WTC11 (cell line): ENCODE results near the gene PLBD2. TPM values are rescaled to one million over a fixed set of nuclear protein-coding genes. Genes with fewer than 3 reads are reported as not detected.

Experiments
- ATAC-seq: fragments of 200-7000 bp; cut with Tn5 transposase; 2 replicates; pipeline ENCODE4 v1.10.0; 2021; ENCODE audit warnings: mild to moderate bottlenecking, moderate library complexity
- CTCF ChIA-PET: fragments of 300-600 bp; sonication (Branson Sonifier 250); formaldehyde crosslinking; loops from one replicate; lab custom pipeline; 2021; ENCODE audit warnings: antibody characterized with exemption; lab: Charles Lee
- POLR2A ChIA-PET: fragments of 350-600 bp; sonication (Branson Sonifier 250); formaldehyde crosslinking; loops from one replicate; lab custom pipeline; 2021; ENCODE audit warnings: antibody characterized with exemption; lab: Charles Lee
- DNase-seq: peaks from one replicate; pipeline ENCODE4 v3.0.0; 2021; ENCODE audit warnings: low spot score
- H3K27ac Mint-ChIP-seq: 2 replicates; pipeline ENCODE4 v1.8.0; 2021; ENCODE audit warnings: mixed read lengths
- H3K27me3 Mint-ChIP-seq: 2 replicates; pipeline ENCODE4 v1.8.0; 2021; ENCODE audit warnings: low read depth, mild to moderate bottlenecking, moderate library complexity, mixed read lengths
- H3K36me3 Mint-ChIP-seq: 2 replicates; pipeline ENCODE4 v1.8.0; 2021; ENCODE audit warnings: mixed read lengths
- H3K4me1 Mint-ChIP-seq: 2 replicates; pipeline ENCODE4 v1.8.0; 2022; ENCODE audit warnings: mixed read lengths
- H3K4me3 Mint-ChIP-seq: 2 replicates; pipeline ENCODE4 v1.8.0; 2021; ENCODE audit warnings: mild to moderate bottlenecking, moderate library complexity, mixed read lengths
- H3K9me3 Mint-ChIP-seq: 2 replicates; pipeline ENCODE4 v1.8.0; 2021; ENCODE audit warnings: mixed read lengths
- ATF1 ChIP-seq: sonication (generic); formaldehyde crosslinking; IDR thresholded peaks from 2 replicates; pipeline ENCODE4 v1.8.1; 2023; ENCODE audit warnings: mild to moderate bottlenecking, moderate library complexity, missing genetic modification reagents
- ELF4 ChIP-seq: sonication (generic); formaldehyde crosslinking; IDR thresholded peaks from 2 replicates; pipeline ENCODE4 v1.8.1; 2022; ENCODE audit warnings: low read depth, mild to moderate bottlenecking, moderate library complexity, missing genetic modification reagents
- MYBL2 ChIP-seq: sonication (generic); formaldehyde crosslinking; IDR thresholded peaks from 2 replicates; pipeline ENCODE4 v1.8.1; 2023; ENCODE audit warnings: mild to moderate bottlenecking, moderate library complexity, missing genetic modification reagents
- NR1H2 ChIP-seq: sonication (generic); formaldehyde crosslinking; IDR thresholded peaks from 2 replicates; pipeline ENCODE4 v1.9.0; 2021; ENCODE audit warnings: mild to moderate bottlenecking, moderate library complexity, missing genetic modification reagents
- SOX15 ChIP-seq: fragments of 250-450 bp; sonication (Bioruptor Pico); IDR thresholded peaks from 2 replicates; pipeline ENCODE4 v1.9.0; 2021; ENCODE audit warnings: mild to moderate bottlenecking
- TCF7 ChIP-seq: sonication (generic); formaldehyde crosslinking; IDR thresholded peaks from 2 replicates; pipeline ENCODE4 v1.8.0; 2022; ENCODE audit warnings: mild to moderate bottlenecking, low read depth, missing genetic modification reagents, moderate library complexity
- ZBTB21 ChIP-seq: sonication (generic); formaldehyde crosslinking; IDR thresholded peaks from 2 replicates; pipeline ENCODE4 v1.8.1; 2023; ENCODE audit warnings: mild to moderate bottlenecking, missing genetic modification reagents, borderline replicate concordance
- ZNF232 ChIP-seq: sonication (generic); formaldehyde crosslinking; IDR thresholded peaks from 2 replicates; pipeline ENCODE4 v1.8.0; 2022; ENCODE audit warnings: mild to moderate bottlenecking, missing genetic modification reagents
- total RNA-seq: library from RNA; stranded (reverse); gene quantifications from 3 replicates; pipeline ENCODE4 v1.2.3, GENCODE V29; 2021
- TF ChIP-seq, protein P1 (sequence below): sonication (generic); formaldehyde crosslinking; IDR thresholded peaks from 2 replicates; pipeline ENCODE4 v1.8.0; 2022; ENCODE audit warnings: mild to moderate bottlenecking, missing genetic modification reagents
- TF ChIP-seq, protein P2 (sequence below): sonication (generic); formaldehyde crosslinking; IDR thresholded peaks from 2 replicates; pipeline ENCODE4 v1.8.1; 2022; ENCODE audit warnings: mild to moderate bottlenecking, moderate library complexity, missing genetic modification reagents
- TF ChIP-seq, protein P3 (sequence below): sonication (generic); formaldehyde crosslinking; IDR thresholded peaks from 2 replicates; pipeline ENCODE4 v1.8.0; 2022; ENCODE audit warnings: missing genetic modification reagents
- TF ChIP-seq, protein P4 (sequence below): sonication (generic); formaldehyde crosslinking; IDR thresholded peaks from 2 replicates; pipeline ENCODE4 v1.8.1; 2023; ENCODE audit warnings: mild to moderate bottlenecking, missing genetic modification reagents
- TF ChIP-seq, protein P5 (sequence below): sonication (generic); formaldehyde crosslinking; IDR thresholded peaks from 2 replicates; pipeline ENCODE4 v1.8.1; 2023; ENCODE audit warnings: mild to moderate bottlenecking, missing genetic modification reagents, moderate library complexity
- TF ChIP-seq, protein P6 (sequence below): sonication (generic); formaldehyde crosslinking; IDR thresholded peaks from 2 replicates; pipeline ENCODE4 v1.8.1; 2022; ENCODE audit warnings: low read depth, mild to moderate bottlenecking, moderate library complexity, missing genetic modification reagents, borderline replicate concordance
- TF ChIP-seq, protein P7 (sequence below): sonication (generic); formaldehyde crosslinking; IDR thresholded peaks from 2 replicates; pipeline ENCODE4 v1.8.0; 2023; ENCODE audit warnings: missing genetic modification reagents

PLBD2 gene
- total RNA-seq, 1 experiment from 2014 or later, result 34.8 TPM

DNA sequence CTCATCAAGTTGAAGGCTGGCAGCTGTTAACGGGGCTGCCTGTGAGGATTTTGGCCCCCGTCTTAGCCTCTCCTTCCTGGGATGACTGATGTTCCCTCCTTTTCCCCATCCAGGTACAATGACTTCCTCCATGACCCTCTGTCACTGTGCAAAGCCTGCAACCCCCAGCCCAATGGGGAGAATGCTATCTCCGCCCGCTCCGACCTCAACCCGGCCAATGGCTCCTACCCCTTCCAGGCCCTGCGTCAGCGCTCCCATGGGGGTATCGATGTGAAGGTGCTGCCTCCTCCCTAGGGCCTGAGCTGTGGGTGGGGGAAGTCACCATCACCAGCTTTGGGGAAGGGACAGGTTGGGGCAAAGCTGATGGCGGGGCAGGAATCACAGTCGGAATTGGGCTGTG lies 29.2 kb downstream of the PLBD2 start:
- POLR2A ChIA-PET, result no interaction called here
- no peaks in the 10 kb centered on the region for H3K9me3 Mint-ChIP-seq
- H3K4me1 Mint-ChIP-seq, result no peaks in the 10 kb centered on the region
- H3K4me3 Mint-ChIP-seq, result no peak overlapping the region
- no peaks in the 10 kb centered on the region for H3K27me3 Mint-ChIP-seq
- no peak overlapping the region for H3K27ac Mint-ChIP-seq
- CTCF ChIA-PET, result no interaction called here
- ATAC-seq, result no peak
- peaks cover 14% of the 10 kb centered on the region for H3K36me3 Mint-ChIP-seq
- DNase-seq, result no peak
- TF ChIP-seq, protein P1, sequence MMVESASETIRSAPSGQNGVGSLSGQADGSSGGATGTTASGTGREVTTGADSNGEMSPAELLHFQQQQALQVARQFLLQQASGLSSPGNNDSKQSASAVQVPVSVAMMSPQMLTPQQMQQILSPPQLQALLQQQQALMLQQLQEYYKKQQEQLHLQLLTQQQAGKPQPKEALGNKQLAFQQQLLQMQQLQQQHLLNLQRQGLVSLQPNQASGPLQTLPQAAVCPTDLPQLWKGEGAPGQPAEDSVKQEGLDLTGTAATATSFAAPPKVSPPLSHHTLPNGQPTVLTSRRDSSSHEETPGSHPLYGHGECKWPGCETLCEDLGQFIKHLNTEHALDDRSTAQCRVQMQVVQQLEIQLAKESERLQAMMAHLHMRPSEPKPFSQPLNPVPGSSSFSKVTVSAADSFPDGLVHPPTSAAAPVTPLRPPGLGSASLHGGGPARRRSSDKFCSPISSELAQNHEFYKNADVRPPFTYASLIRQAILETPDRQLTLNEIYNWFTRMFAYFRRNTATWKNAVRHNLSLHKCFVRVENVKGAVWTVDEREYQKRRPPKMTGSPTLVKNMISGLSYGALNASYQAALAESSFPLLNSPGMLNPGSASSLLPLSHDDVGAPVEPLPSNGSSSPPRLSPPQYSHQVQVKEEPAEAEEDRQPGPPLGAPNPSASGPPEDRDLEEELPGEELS (CRISPR knock-in tag), result no peak
- TF ChIP-seq, protein P2, sequence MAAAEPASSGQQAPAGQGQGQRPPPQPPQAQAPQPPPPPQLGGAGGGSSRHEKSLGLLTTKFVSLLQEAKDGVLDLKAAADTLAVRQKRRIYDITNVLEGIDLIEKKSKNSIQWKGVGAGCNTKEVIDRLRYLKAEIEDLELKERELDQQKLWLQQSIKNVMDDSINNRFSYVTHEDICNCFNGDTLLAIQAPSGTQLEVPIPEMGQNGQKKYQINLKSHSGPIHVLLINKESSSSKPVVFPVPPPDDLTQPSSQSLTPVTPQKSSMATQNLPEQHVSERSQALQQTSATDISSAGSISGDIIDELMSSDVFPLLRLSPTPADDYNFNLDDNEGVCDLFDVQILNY (CRISPR knock-in tag), result no peak
- TF ChIP-seq TCF7 (CRISPR knock-in tag) (no peak), NR1H2 (CRISPR knock-in tag) (no peak), ELF4 (CRISPR knock-in tag) (no peak), SOX15 (no peak), ZBTB21 (no peak)
- TF ChIP-seq, protein P3, sequence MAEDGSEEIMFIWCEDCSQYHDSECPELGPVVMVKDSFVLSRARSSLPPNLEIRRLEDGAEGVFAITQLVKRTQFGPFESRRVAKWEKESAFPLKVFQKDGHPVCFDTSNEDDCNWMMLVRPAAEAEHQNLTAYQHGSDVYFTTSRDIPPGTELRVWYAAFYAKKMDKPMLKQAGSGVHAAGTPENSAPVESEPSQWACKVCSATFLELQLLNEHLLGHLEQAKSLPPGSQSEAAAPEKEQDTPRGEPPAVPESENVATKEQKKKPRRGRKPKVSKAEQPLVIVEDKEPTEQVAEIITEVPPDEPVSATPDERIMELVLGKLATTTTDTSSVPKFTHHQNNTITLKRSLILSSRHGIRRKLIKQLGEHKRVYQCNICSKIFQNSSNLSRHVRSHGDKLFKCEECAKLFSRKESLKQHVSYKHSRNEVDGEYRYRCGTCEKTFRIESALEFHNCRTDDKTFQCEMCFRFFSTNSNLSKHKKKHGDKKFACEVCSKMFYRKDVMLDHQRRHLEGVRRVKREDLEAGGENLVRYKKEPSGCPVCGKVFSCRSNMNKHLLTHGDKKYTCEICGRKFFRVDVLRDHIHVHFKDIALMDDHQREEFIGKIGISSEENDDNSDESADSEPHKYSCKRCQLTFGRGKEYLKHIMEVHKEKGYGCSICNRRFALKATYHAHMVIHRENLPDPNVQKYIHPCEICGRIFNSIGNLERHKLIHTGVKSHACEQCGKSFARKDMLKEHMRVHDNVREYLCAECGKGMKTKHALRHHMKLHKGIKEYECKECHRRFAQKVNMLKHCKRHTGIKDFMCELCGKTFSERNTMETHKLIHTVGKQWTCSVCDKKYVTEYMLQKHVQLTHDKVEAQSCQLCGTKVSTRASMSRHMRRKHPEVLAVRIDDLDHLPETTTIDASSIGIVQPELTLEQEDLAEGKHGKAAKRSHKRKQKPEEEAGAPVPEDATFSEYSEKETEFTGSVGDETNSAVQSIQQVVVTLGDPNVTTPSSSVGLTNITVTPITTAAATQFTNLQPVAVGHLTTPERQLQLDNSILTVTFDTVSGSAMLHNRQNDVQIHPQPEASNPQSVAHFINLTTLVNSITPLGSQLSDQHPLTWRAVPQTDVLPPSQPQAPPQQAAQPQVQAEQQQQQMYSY (CRISPR knock-in tag), result no peak
- TF ChIP-seq, protein P4, sequence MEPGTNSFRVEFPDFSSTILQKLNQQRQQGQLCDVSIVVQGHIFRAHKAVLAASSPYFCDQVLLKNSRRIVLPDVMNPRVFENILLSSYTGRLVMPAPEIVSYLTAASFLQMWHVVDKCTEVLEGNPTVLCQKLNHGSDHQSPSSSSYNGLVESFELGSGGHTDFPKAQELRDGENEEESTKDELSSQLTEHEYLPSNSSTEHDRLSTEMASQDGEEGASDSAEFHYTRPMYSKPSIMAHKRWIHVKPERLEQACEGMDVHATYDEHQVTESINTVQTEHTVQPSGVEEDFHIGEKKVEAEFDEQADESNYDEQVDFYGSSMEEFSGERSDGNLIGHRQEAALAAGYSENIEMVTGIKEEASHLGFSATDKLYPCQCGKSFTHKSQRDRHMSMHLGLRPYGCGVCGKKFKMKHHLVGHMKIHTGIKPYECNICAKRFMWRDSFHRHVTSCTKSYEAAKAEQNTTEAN (CRISPR knock-in tag), result no peak
- TF ChIP-seq, protein P5, sequence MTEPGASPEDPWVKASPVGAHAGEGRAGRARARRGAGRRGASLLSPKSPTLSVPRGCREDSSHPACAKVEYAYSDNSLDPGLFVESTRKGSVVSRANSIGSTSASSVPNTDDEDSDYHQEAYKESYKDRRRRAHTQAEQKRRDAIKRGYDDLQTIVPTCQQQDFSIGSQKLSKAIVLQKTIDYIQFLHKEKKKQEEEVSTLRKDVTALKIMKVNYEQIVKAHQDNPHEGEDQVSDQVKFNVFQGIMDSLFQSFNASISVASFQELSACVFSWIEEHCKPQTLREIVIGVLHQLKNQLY (CRISPR knock-in tag), result no peak

DNA sequence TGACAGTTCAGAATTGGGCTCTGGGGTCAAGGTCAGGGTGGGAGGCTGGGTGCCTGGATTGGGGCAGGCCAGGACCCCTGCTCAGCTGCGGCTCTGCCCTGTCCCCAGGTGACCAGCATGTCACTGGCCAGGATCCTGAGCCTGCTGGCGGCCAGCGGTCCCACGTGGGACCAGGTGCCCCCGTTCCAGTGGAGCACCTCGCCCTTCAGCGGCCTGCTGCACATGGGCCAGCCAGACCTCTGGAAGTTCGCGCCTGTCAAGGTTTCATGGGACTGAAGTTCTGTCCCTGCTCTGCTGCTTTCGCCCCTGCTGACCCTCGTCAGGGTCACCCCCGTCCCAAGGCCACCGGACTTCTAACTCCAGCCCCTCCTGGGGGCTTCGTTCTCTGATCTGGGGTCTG lies 30.0 kb downstream of the PLBD2 start:
- POLR2A ChIA-PET, result no interaction called here
- no peak for ATAC-seq
- H3K4me3 Mint-ChIP-seq, result no peak overlapping the region
- H3K9me3 Mint-ChIP-seq, result no peaks in the 10 kb centered on the region
- H3K27me3 Mint-ChIP-seq, result no peaks in the 10 kb centered on the region
- no peak for TF ChIP-seq ZNF232
- TF ChIP-seq ATF1 (CRISPR knock-in tag), result no peak
- TF ChIP-seq, protein P6, sequence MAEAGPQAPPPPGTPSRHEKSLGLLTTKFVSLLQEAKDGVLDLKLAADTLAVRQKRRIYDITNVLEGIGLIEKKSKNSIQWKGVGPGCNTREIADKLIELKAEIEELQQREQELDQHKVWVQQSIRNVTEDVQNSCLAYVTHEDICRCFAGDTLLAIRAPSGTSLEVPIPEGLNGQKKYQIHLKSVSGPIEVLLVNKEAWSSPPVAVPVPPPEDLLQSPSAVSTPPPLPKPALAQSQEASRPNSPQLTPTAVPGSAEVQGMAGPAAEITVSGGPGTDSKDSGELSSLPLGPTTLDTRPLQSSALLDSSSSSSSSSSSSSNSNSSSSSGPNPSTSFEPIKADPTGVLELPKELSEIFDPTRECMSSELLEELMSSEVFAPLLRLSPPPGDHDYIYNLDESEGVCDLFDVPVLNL (CRISPR knock-in tag), result no peak
- TF ChIP-seq, protein P7, sequence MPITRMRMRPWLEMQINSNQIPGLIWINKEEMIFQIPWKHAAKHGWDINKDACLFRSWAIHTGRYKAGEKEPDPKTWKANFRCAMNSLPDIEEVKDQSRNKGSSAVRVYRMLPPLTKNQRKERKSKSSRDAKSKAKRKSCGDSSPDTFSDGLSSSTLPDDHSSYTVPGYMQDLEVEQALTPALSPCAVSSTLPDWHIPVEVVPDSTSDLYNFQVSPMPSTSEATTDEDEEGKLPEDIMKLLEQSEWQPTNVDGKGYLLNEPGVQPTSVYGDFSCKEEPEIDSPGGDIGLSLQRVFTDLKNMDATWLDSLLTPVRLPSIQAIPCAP (CRISPR knock-in tag), result no peak
- no peak for TF ChIP-seq MYBL2 (CRISPR knock-in tag)
- TF ChIP-seq, all 79 proteins: peak for 0
- CTCF ChIA-PET, result no interaction called here
- Mint-ChIP-seq H3K27ac (no peak overlapping the region), H3K36me3 (peaks cover 14% of the 10 kb centered on the region), H3K4me1 (peaks cover 3% of the 10 kb centered on the region; the same call in 1 of the 2 replicates)
- DNase-seq, result no peak
